Right ventricle myocardium inferior (tissue), 1 donor: ENCODE measurements around the gene ERLEC1. TPM values are rescaled to one million over a fixed set of nuclear protein-coding genes. Genes with fewer than 3 reads are reported as not detected.

Source experiments
- ATAC-seq: fragments of 200-7000 bp; cut with Tn5 transposase; one replicate; pipeline ENCODE4 v1.9.1; 2020; ENCODE audit warnings: mild to moderate bottlenecking, moderate library complexity
- DNase-seq: peaks from one replicate; pipeline ENCODE4 v3.0.0; 2021; ENCODE audit errors: missing footprints
- intact Hi-C: fragments of 100-400 bp; cut with DNase I; formaldehyde crosslinking; loops from one replicate; pipeline ENCODE4 v1.11.0; 2022
- microRNA-seq: library from miRNA; unstranded; fragments of <30 nt; microRNA quantifications from one replicate; pipeline ENCODE4 v1.2.0, GENCODE V29; 2020
- total RNA-seq: library from RNA; stranded (reverse); fragmentation: NEBNext Ultra II Directional; extraction: Animal tissue kit (Norgen Biotek cat#: 25700); gene quantifications from one replicate; pipeline ENCODE4 v1.2.1, GENCODE V29; 2021
- donor health status: DM: no; HTN: yes; CAD: no; lungs with severe emphysema.

ERLEC1 gene
- total RNA-seq, 1 donor from 2014 or later: 33.9 TPM

GRCh38 chr2:53865264-53865663 is 78.4 kb downstream of the ERLEC1 start:
- DNase-seq: no peak
- intact Hi-C loops: no loop called here
- ATAC-seq: no peak

- intact Hi-C loops: no loop called here
- no peak for DNase-seq
- ATAC-seq: no peak
Measured at GRCh38 chr2:53865962-53866361, 79.1 kb downstream of the ERLEC1 start.

- no peak for ATAC-seq
- no peak for DNase-seq
- intact Hi-C loops: no loop called here
Measured at GRCh38 chr2:53867169-53867568, 80.3 kb downstream of the ERLEC1 start.

GRCh38 chr2:53867773-53868172 is 80.9 kb downstream of the ERLEC1 start:
- ATAC-seq: no peak
- intact Hi-C loops: no loop called here
- DNase-seq: no peak

Small RNA genes within 50 kb of the gene (microRNA-seq; reads per million reads assigned to microRNA genes)
- gene MIR3682: not detected

Other genes with a start within 250 kb of the ERLEC1 start
- gene CHAC2, start 19.2 kb upstream of the ERLEC1 start, total RNA-seq: 6.8 TPM
- 9.2 TPM for gene ASB3, start 91 bp upstream of the ERLEC1 start, total RNA-seq
- gene GPR75, start 72.9 kb downstream of the ERLEC1 start, total RNA-seq: 0.51 TPM
- 49.9 TPM for gene PSME4, start 183.9 kb downstream of the ERLEC1 start, total RNA-seq